HepG2 (cell line): ENCODE measurements around the gene HLA-B. TPM values are rescaled to one million over a fixed set of nuclear protein-coding genes. Genes with fewer than 3 reads are reported as not detected.

ENCODE experiments used
- ATAC-seq: fragments of 200-7000 bp; cut with Tn5 transposase; 3 replicates; pipeline ENCODE4 v1.9.1; 2020; ENCODE audit warnings: mild to moderate bottlenecking, moderate library complexity
- BruUV-seq: library from RNA; stranded (reverse); fragments of 400-500 nt; replicated peaks from 2 replicates; lab custom pipeline; 2021; lab: Mats Ljungman, UMichigan
- CTCF ChIA-PET: fragments of 300-600 bp; formaldehyde crosslinking; extraction: SDS; loops from one replicate; lab custom pipeline; 2021; ENCODE audit warnings: low total read pairs, inconsistent platforms, low intra/inter-chr PET ratio; lab: Yijun Ruan, JAX
- POLR2A ChIA-PET: fragments of 350-600 bp; sonication (Branson Sonifier 250); formaldehyde crosslinking; loops from one replicate; lab custom pipeline; 2020; ENCODE audit warnings: antibody characterized with exemption, inconsistent platforms; lab: Yijun Ruan, JAX
- DNase-seq: peaks from one replicate; pipeline ENCODE4 v3.0.0-alpha.2; 2015; ENCODE audit warnings: low spot score
- FAIRE-seq: peaks from 3 replicates; lab custom pipeline; 2011; peaks lifted over from hg19 to GRCh38; lab: Jason Lieb, UNC
- H2AFZ ChIP-seq: one replicate; pipeline ENCODE4 v1.6.1; 2011; ENCODE audit warnings: low read length, inconsistent platforms
- H3K27ac ChIP-seq: fragments of 300-600 bp; 3 replicates; pipeline ENCODE4 v1.8.0; 2011; ENCODE audit warnings: mixed run types, mild to moderate bottlenecking, mixed read lengths, low read length, inconsistent platforms; ENCODE audit not compliant: insufficient read depth; ENCODE audit errors: extremely low read length
- H3K27me3 ChIP-seq, 2 experiments: fragments of 200-600 bp in 1 of 2; 2 replicates in 1 of 2; 3 replicates in 1 of 2; pipeline versions ENCODE4 v1.6.0 to v1.8.0; 2011; ENCODE audit warnings: low read length in 2 of 2, mild to moderate bottlenecking in 2 of 2, moderate library complexity in 2 of 2, inconsistent platforms in 1 of 2; ENCODE audit not compliant: insufficient read depth in 2 of 2, control insufficient read depth in 1 of 2
- H3K36me3 ChIP-seq, 2 experiments: fragments of 200-600 bp in 1 of 2; replicated peaks in 1 of 2; 2 replicates in 1 of 2; 3 replicates in 1 of 2; pipeline versions ENCODE4 v1.5.1 to v1.8.0; 2011; ENCODE audit warnings: low read length in 2 of 2, inconsistent platforms in 1 of 2; ENCODE audit not compliant: insufficient read depth in 2 of 2, control insufficient read depth in 1 of 2
- H3K4me1 ChIP-seq: 2 replicates; pipeline ENCODE4 v1.5.1; 2012; ENCODE audit warnings: low read length, inconsistent platforms; ENCODE audit not compliant: insufficient read depth
- H3K4me2 ChIP-seq: 2 replicates; pipeline ENCODE4 v1.6.0; 2011; ENCODE audit warnings: low read depth, low read length, inconsistent platforms
- H3K4me3 ChIP-seq, 3 experiments: fragments of 200-600 bp in 1 of 3; sonication (generic), shearing (Covaris generic) in 1 of 3; replicated peaks in 1 of 3; 2 replicates each; pipeline ENCODE4 v1.5.1; 2011 to 2016; ENCODE audit warnings: low read length in 3 of 3, inconsistent platforms in 2 of 3, low read depth in 2 of 3, mild to moderate bottlenecking in 2 of 3, control low read depth in 1 of 3, mixed read lengths in 1 of 3; ENCODE audit not compliant: insufficient read depth in 1 of 3
- H3K79me2 ChIP-seq: one replicate; pipeline ENCODE4 v1.6.1; 2011; ENCODE audit warnings: low read length, inconsistent platforms; ENCODE audit not compliant: insufficient read depth
- H3K9ac ChIP-seq: 2 replicates; pipeline ENCODE4 v1.6.0; 2011; ENCODE audit warnings: mild to moderate bottlenecking, low read depth, low read length, inconsistent platforms; ENCODE audit not compliant: insufficient read depth
- H3K9me3 ChIP-seq: 2 replicates; pipeline ENCODE4 v1.5.1; 2012; ENCODE audit warnings: mild to moderate bottlenecking, low read length
- H4K20me1 ChIP-seq: 2 replicates; pipeline ENCODE4 v1.6.0; 2011; ENCODE audit warnings: inconsistent platforms, mild to moderate bottlenecking, low read length, moderate library complexity; ENCODE audit not compliant: insufficient read depth
- ETV5 ChIP-seq: IDR thresholded peaks from 2 replicates; pipeline ENCODE4 v1.6.1; 2018; ENCODE audit warnings: missing biosample characterization, missing genetic modification reagents, inconsistent platforms, borderline replicate concordance
- FOXK2 ChIP-seq: fragments of 450-650 bp; IDR thresholded peaks from 2 replicates; pipeline ENCODE4 v1.6.1; 2016
- KDM2A ChIP-seq: sonication (generic); formaldehyde crosslinking; IDR thresholded peaks from 2 replicates; pipeline ENCODE4 v1.4.0; 2020; ENCODE audit warnings: low read depth, missing genetic modification reagents, borderline replicate concordance
- MATR3 ChIP-seq: sonication (generic); formaldehyde crosslinking; IDR thresholded peaks from 2 replicates; pipeline ENCODE4 v1.4.0; 2020; ENCODE audit warnings: missing genetic modification reagents
- PCBP2 ChIP-seq: fragments of 200-400 bp; formaldehyde crosslinking; optimal IDR thresholded peaks from 2 replicates; pipeline ENCODE3; 2018; ENCODE audit warnings: low read length, low read depth; ENCODE audit not compliant: poor library complexity, severe bottlenecking
- PHF5A ChIP-seq: IDR thresholded peaks from one replicate; pipeline ENCODE4 v1.6.1; 2018; ENCODE audit warnings: low read depth, missing genetic modification reagents; ENCODE audit not compliant: unreplicated experiment
- PRPF4 ChIP-seq: fragments of 200-400 bp; formaldehyde crosslinking; IDR thresholded peaks from 2 replicates; pipeline ENCODE4 v1.6.1; 2016; ENCODE audit warnings: low read length, low read depth; ENCODE audit not compliant: poor library complexity, severe bottlenecking
- RNF219 ChIP-seq: sonication (generic); formaldehyde crosslinking; IDR thresholded peaks from 2 replicates; pipeline ENCODE4 v1.5.0; 2020; ENCODE audit warnings: mild to moderate bottlenecking, missing genetic modification reagents
- SOX5 ChIP-seq: IDR thresholded peaks from 2 replicates; pipeline ENCODE4 v1.6.1; 2016; ENCODE audit warnings: borderline replicate concordance
- SP5 ChIP-seq: IDR thresholded peaks from 2 replicates; pipeline ENCODE4 v1.6.1; 2016; ENCODE audit warnings: low read depth, borderline replicate concordance
- SRSF4 ChIP-seq: fragments of 200-400 bp; formaldehyde crosslinking; IDR thresholded peaks from one replicate; pipeline ENCODE4 v1.6.1; 2018; ENCODE audit warnings: mild to moderate bottlenecking, low read depth, low read length, moderate library complexity; ENCODE audit not compliant: poor library complexity, severe bottlenecking
- THYN1 ChIP-seq: sonication (generic); formaldehyde crosslinking; IDR thresholded peaks from 2 replicates; pipeline ENCODE4 v1.8.1; 2023; ENCODE audit warnings: low read depth, mild to moderate bottlenecking, moderate library complexity, missing genetic modification reagents, borderline replicate concordance
- ZBTB20 ChIP-seq: sonication (generic); formaldehyde crosslinking; IDR thresholded peaks from 2 replicates; pipeline ENCODE4 v1.8.1; 2023; ENCODE audit warnings: missing genetic modification reagents, low read depth, mild to moderate bottlenecking, borderline replicate concordance
- ZBTB3 ChIP-seq: sonication (generic); formaldehyde crosslinking; IDR thresholded peaks from 2 replicates; pipeline ENCODE4 v1.4.0; 2020; ENCODE audit warnings: low read depth, mild to moderate bottlenecking, moderate library complexity, missing genetic modification reagents, borderline replicate concordance
- ZNF616 ChIP-seq: sonication (generic); formaldehyde crosslinking; IDR thresholded peaks from 2 replicates; pipeline ENCODE4 v1.5.0; 2020; ENCODE audit warnings: low read depth, mild to moderate bottlenecking, missing genetic modification reagents
- ZNF747 ChIP-seq: sonication (generic); formaldehyde crosslinking; IDR thresholded peaks from 2 replicates; pipeline ENCODE4 v1.8.1; 2023; ENCODE audit warnings: missing genetic modification reagents, mild to moderate bottlenecking, borderline replicate concordance
- ZNF773 ChIP-seq: sonication (generic); formaldehyde crosslinking; IDR thresholded peaks from 2 replicates; pipeline ENCODE4 v1.4.0; 2020; ENCODE audit warnings: missing genetic modification reagents, borderline replicate concordance
- WGBS: methylation state at CpG from one replicate; pipeline ENCODE4 v1.1.6; 2017; ENCODE audit warnings: low lambda C conversion rate; 5-methylcytosine and 5-hydroxymethylcytosine counted together
- in situ Hi-C: cut with HindIII; loops from 2 replicates; pipeline ENCODE4 v1.10.0; 2017; ENCODE audit warnings: low pct_unique_long_range_greater_than_20kb; ENCODE audit not compliant: extremely low pct_ligation_motif_present
- intact Hi-C: fragments of 100-400 bp; cut with micrococcal nuclease; formaldehyde crosslinking; loops from one replicate; pipeline ENCODE4 v1.10.0; 2022; ENCODE audit not compliant: unreplicated experiment
- polyA plus RNA-seq, 8 experiments: library from polyadenylated mRNA; depleted of rRNA in 3 of 8; stranded (reverse) in 7 of 8; unstranded in 1 of 8; fragments of >200 nt; fragmentation: Illumina TruSeq in 4 of 8; extraction: Trizol in 4 of 8; gene quantifications; 2 replicates each; pipeline versions ENCODE4 v1.2.1 to v1.2.3, GENCODE V29; 2011 to 2016; ENCODE audit warnings: low read depth in 4 of 8, missing spikeins in 1 of 8, mixed read lengths in 1 of 8; ENCODE audit not compliant: insufficient read depth in 1 of 8
- total RNA-seq, 5 experiments: library from RNA; depleted of rRNA; stranded (reverse); fragments of >200 nt; fragmentation: Illumina TruSeq; extraction: Trizol; gene quantifications; 2 replicates each; pipeline ENCODE4 v1.2.3, GENCODE V29; 2016; ENCODE audit warnings: low read depth in 1 of 5

Gene HLA-B
- total and polyA plus RNA-seq, 2 of the 13 experiments (the other 11 are each of a cell fraction or from before 2014, with no cell fraction given), result 35.3 to 88.9 TPM

- ChIA-PET POLR2A (no interaction called here), CTCF (no interaction called here)
- no peak overlapping the region for H2AFZ ChIP-seq
- no peaks in the 10 kb centered on the region for H3K79me2 ChIP-seq
- H3K4me3 ChIP-seq, result no peak overlapping the region
- TF ChIP-seq PCBP2, result no peak
- no TSS peak for BruUV-seq
- intact Hi-C loops, result no loop called here
- H3K9ac ChIP-seq, result no peak overlapping the region
- H3K36me3 ChIP-seq, result no peaks in the 10 kb centered on the region
- H3K27ac ChIP-seq, result no peak overlapping the region
- H4K20me1 ChIP-seq, result no peaks in the 10 kb centered on the region
- FAIRE-seq (no peak), ATAC-seq (no peak), DNase-seq (no peak)
- H3K27me3 ChIP-seq, result peaks cover 0 to 2% of the 10 kb centered on the region in 2 experiments; a peak in 1 of 5 replicates
- no peak overlapping the region for H3K4me2 ChIP-seq
- WGBS, result 0% methylated on average over 1 of the region's 1 CpG
- no peaks in the 10 kb centered on the region for H3K9me3 ChIP-seq
- no peaks in the 10 kb centered on the region for H3K4me1 ChIP-seq
- in situ Hi-C loops, result no loop called here
Observed at GRCh38 chr6:31321005-31321707, 35.8 kb downstream of the HLA-B start.

- no peak for DNase-seq
- FAIRE-seq, result no peak
- 5% methylated on average over 2 of the region's 2 CpGs for WGBS
- no peaks in the 10 kb centered on the region for H3K36me3 ChIP-seq
- no peak overlapping the region for H3K4me2 ChIP-seq
- no peaks in the 10 kb centered on the region for H4K20me1 ChIP-seq
- H3K9me3 ChIP-seq, result no peaks in the 10 kb centered on the region
- H3K4me3 ChIP-seq, result no peak overlapping the region
- no peaks in the 10 kb centered on the region for H3K4me1 ChIP-seq
- H3K79me2 ChIP-seq, result no peaks in the 10 kb centered on the region
- H2AFZ ChIP-seq, result no peak overlapping the region
- ATAC-seq, result no peak
- intact Hi-C loops, result loop anchor here (5.0 kb wide), 1 partner anchor 275 kb away; the partner anchor contains the start of gene NCR3
- CTCF ChIA-PET, result no interaction called here
- no TSS peak for BruUV-seq
- no peak overlapping the region for H3K9ac ChIP-seq
- no peak overlapping the region for H3K27ac ChIP-seq
- in situ Hi-C loops, result loop anchor here (5.0 kb wide), 1 partner anchor 75 kb away; no protein-coding TSS in a partner anchor
- POLR2A ChIA-PET, result no interaction called here
- H3K27me3 ChIP-seq, result peaks cover 0 to 10% of the 10 kb centered on the region in 2 experiments; a peak in 2 of 5 replicates
- TF ChIP-seq ETV5 (CRISPR knock-in tag) (no peak), ZNF616 (no peak), SP5 (no peak), SOX5 (CRISPR knock-in tag) (no peak), RNF219 (CRISPR knock-in tag) (no peak), PRPF4 (no peak), FOXK2 (no peak), ZNF773 (CRISPR knock-in tag) (no peak), PHF5A (CRISPR knock-in tag) (no peak), MATR3 (CRISPR knock-in tag) (no peak), ZBTB3 (no peak), ZBTB20 (no peak), ZNF747 (CRISPR knock-in tag) (no peak), SRSF4 (no peak), KDM2A (CRISPR knock-in tag) (no peak), THYN1 (CRISPR knock-in tag) (no peak)
Observed at GRCh38 chr6:31317036-31317435, 39.9 kb downstream of the HLA-B start.
